HepG2 (cell line): Measurements from ENCODE around the gene SLC17A6. TPM values are rescaled to one million over a fixed set of nuclear protein-coding genes. Genes with fewer than 3 reads are reported as not detected.

Source experiments
- ATAC-seq: fragments of 200-7000 bp; cut with Tn5 transposase; 3 replicates; pipeline ENCODE4 v1.9.1; 2020; ENCODE audit warnings: mild to moderate bottlenecking, moderate library complexity
- BruUV-seq: library from RNA; stranded (reverse); fragments of 400-500 nt; replicated peaks from 2 replicates; lab custom pipeline; 2021; lab: Mats Ljungman, UMichigan
- CTCF ChIA-PET: fragments of 300-600 bp; formaldehyde crosslinking; extraction: SDS; loops from one replicate; lab custom pipeline; 2021; ENCODE audit warnings: low total read pairs, inconsistent platforms, low intra/inter-chr PET ratio; lab: Yijun Ruan, JAX
- POLR2A ChIA-PET: fragments of 350-600 bp; sonication (Branson Sonifier 250); formaldehyde crosslinking; loops from one replicate; lab custom pipeline; 2020; ENCODE audit warnings: antibody characterized with exemption, inconsistent platforms; lab: Yijun Ruan, JAX
- DNase-seq: peaks from one replicate; pipeline ENCODE4 v3.0.0-alpha.2; 2015; ENCODE audit warnings: low spot score
- FAIRE-seq: peaks from 3 replicates; lab custom pipeline; 2011; peaks lifted over from hg19 to GRCh38; lab: Jason Lieb, UNC
- H2AFZ ChIP-seq: one replicate; pipeline ENCODE4 v1.6.1; 2011; ENCODE audit warnings: low read length, inconsistent platforms
- H3K27ac ChIP-seq: fragments of 300-600 bp; 3 replicates; pipeline ENCODE4 v1.8.0; 2011; ENCODE audit warnings: mixed run types, mild to moderate bottlenecking, mixed read lengths, low read length, inconsistent platforms; ENCODE audit not compliant: insufficient read depth; ENCODE audit errors: extremely low read length
- H3K27me3 ChIP-seq, 2 experiments: fragments of 200-600 bp in 1 of 2; 2 replicates in 1 of 2; 3 replicates in 1 of 2; pipeline versions ENCODE4 v1.6.0 to v1.8.0; 2011; ENCODE audit warnings: low read length in 2 of 2, mild to moderate bottlenecking in 2 of 2, moderate library complexity in 2 of 2, inconsistent platforms in 1 of 2; ENCODE audit not compliant: insufficient read depth in 2 of 2, control insufficient read depth in 1 of 2
- H3K36me3 ChIP-seq, 2 experiments: fragments of 200-600 bp in 1 of 2; replicated peaks in 1 of 2; 2 replicates in 1 of 2; 3 replicates in 1 of 2; pipeline versions ENCODE4 v1.5.1 to v1.8.0; 2011; ENCODE audit warnings: low read length in 2 of 2, inconsistent platforms in 1 of 2; ENCODE audit not compliant: insufficient read depth in 2 of 2, control insufficient read depth in 1 of 2
- H3K4me1 ChIP-seq: 2 replicates; pipeline ENCODE4 v1.5.1; 2012; ENCODE audit warnings: low read length, inconsistent platforms; ENCODE audit not compliant: insufficient read depth
- H3K4me2 ChIP-seq: 2 replicates; pipeline ENCODE4 v1.6.0; 2011; ENCODE audit warnings: low read depth, low read length, inconsistent platforms
- H3K4me3 ChIP-seq, 3 experiments: fragments of 200-600 bp in 1 of 3; sonication (generic), shearing (Covaris generic) in 1 of 3; replicated peaks in 1 of 3; 2 replicates each; pipeline ENCODE4 v1.5.1; 2011 to 2016; ENCODE audit warnings: low read length in 3 of 3, inconsistent platforms in 2 of 3, low read depth in 2 of 3, mild to moderate bottlenecking in 2 of 3, control low read depth in 1 of 3, mixed read lengths in 1 of 3; ENCODE audit not compliant: insufficient read depth in 1 of 3
- H3K79me2 ChIP-seq: one replicate; pipeline ENCODE4 v1.6.1; 2011; ENCODE audit warnings: low read length, inconsistent platforms; ENCODE audit not compliant: insufficient read depth
- H3K9ac ChIP-seq: 2 replicates; pipeline ENCODE4 v1.6.0; 2011; ENCODE audit warnings: mild to moderate bottlenecking, low read depth, low read length, inconsistent platforms; ENCODE audit not compliant: insufficient read depth
- H3K9me3 ChIP-seq: 2 replicates; pipeline ENCODE4 v1.5.1; 2012; ENCODE audit warnings: mild to moderate bottlenecking, low read length
- H4K20me1 ChIP-seq: 2 replicates; pipeline ENCODE4 v1.6.0; 2011; ENCODE audit warnings: inconsistent platforms, mild to moderate bottlenecking, low read length, moderate library complexity; ENCODE audit not compliant: insufficient read depth
- CAMTA2 ChIP-seq: sonication (generic); formaldehyde crosslinking; IDR thresholded peaks from 2 replicates; pipeline ENCODE4 v1.4.0; 2020; ENCODE audit warnings: mild to moderate bottlenecking, missing genetic modification reagents, borderline replicate concordance
- JUND ChIP-seq: sonication (generic); formaldehyde crosslinking; IDR thresholded peaks from 2 replicates; pipeline ENCODE4 v1.8.0; 2022; ENCODE audit warnings: mild to moderate bottlenecking, missing genetic modification reagents
- KMT2B ChIP-seq: IDR thresholded peaks from 2 replicates; pipeline ENCODE4 v1.6.1; 2016; ENCODE audit warnings: missing genetic modification reagents, missing compliant biosample characterization
- MIER2 ChIP-seq: IDR thresholded peaks from 2 replicates; pipeline ENCODE4 v1.6.1; 2016; ENCODE audit warnings: missing biosample characterization, missing genetic modification reagents
- REXO4 ChIP-seq: sonication (generic); formaldehyde crosslinking; IDR thresholded peaks from 2 replicates; pipeline ENCODE4 v1.8.0; 2022; ENCODE audit warnings: missing genetic modification reagents, mild to moderate bottlenecking, borderline replicate concordance
- SALL2 ChIP-seq: sonication (generic); formaldehyde crosslinking; IDR thresholded peaks from 2 replicates; pipeline ENCODE4 v1.8.1; 2023; ENCODE audit warnings: mild to moderate bottlenecking, missing genetic modification reagents, inconsistent platforms
- ZFX ChIP-seq: sonication (generic); formaldehyde crosslinking; IDR thresholded peaks from 2 replicates; pipeline ENCODE4 v1.4.0; 2020; ENCODE audit warnings: mild to moderate bottlenecking, low read depth, missing genetic modification reagents, moderate library complexity
- WGBS: methylation state at CpG from one replicate; pipeline ENCODE4 v1.1.6; 2017; ENCODE audit warnings: low lambda C conversion rate; 5-methylcytosine and 5-hydroxymethylcytosine counted together
- in situ Hi-C: cut with HindIII; loops from 2 replicates; pipeline ENCODE4 v1.10.0; 2017; ENCODE audit warnings: low pct_unique_long_range_greater_than_20kb; ENCODE audit not compliant: extremely low pct_ligation_motif_present
- intact Hi-C: fragments of 100-400 bp; cut with micrococcal nuclease; formaldehyde crosslinking; loops from one replicate; pipeline ENCODE4 v1.10.0; 2022; ENCODE audit not compliant: unreplicated experiment
- polyA plus RNA-seq, 8 experiments: library from polyadenylated mRNA; depleted of rRNA in 3 of 8; stranded (reverse) in 7 of 8; unstranded in 1 of 8; fragments of >200 nt; fragmentation: Illumina TruSeq in 4 of 8; extraction: Trizol in 4 of 8; gene quantifications; 2 replicates each; pipeline versions ENCODE4 v1.2.1 to v1.2.3, GENCODE V29; 2011 to 2016; ENCODE audit warnings: low read depth in 4 of 8, missing spikeins in 1 of 8, mixed read lengths in 1 of 8; ENCODE audit not compliant: insufficient read depth in 1 of 8
- total RNA-seq, 5 experiments: library from RNA; depleted of rRNA; stranded (reverse); fragments of >200 nt; fragmentation: Illumina TruSeq; extraction: Trizol; gene quantifications; 2 replicates each; pipeline ENCODE4 v1.2.3, GENCODE V29; 2016; ENCODE audit warnings: low read depth in 1 of 5
- TF ChIP-seq, protein P1 (sequence below): sonication (generic); formaldehyde crosslinking; IDR thresholded peaks from 2 replicates; pipeline ENCODE4 v1.8.0; 2022; ENCODE audit warnings: missing genetic modification reagents, mild to moderate bottlenecking, inconsistent platforms, borderline replicate concordance
- TF ChIP-seq, protein P2 (sequence below), 2 experiments: sonication (generic) in 1 of 2; formaldehyde crosslinking in 1 of 2; IDR thresholded peaks; 2 replicates each; pipeline versions ENCODE4 v1.4.0 to v1.6.1; 2018 to 2020; ENCODE audit warnings: missing genetic modification reagents in 2 of 2, borderline replicate concordance in 1 of 2, low read depth in 1 of 2, mild to moderate bottlenecking in 1 of 2, missing biosample characterization in 1 of 2
- TF ChIP-seq, protein P3 (sequence below): IDR thresholded peaks from 2 replicates; pipeline ENCODE4 v1.6.1; 2016; ENCODE audit warnings: low read depth, missing genetic modification reagents, missing compliant biosample characterization
- TF ChIP-seq, protein P4 (sequence below): sonication (generic); formaldehyde crosslinking; IDR thresholded peaks from 2 replicates; pipeline ENCODE4 v1.8.1; 2023; ENCODE audit warnings: mild to moderate bottlenecking, missing genetic modification reagents, borderline replicate concordance
- TF ChIP-seq, protein P5 (sequence below): sonication (generic); formaldehyde crosslinking; conservative IDR thresholded peaks from 2 replicates; pipeline ENCODE4 v1.4.0; 2020; ENCODE audit warnings: missing genetic modification reagents

The SLC17A6 gene
- total and polyA plus RNA-seq, 2 of the 13 experiments (the other 11 are each of a cell fraction or from before 2014, with no cell fraction given), result not detected

DNA sequence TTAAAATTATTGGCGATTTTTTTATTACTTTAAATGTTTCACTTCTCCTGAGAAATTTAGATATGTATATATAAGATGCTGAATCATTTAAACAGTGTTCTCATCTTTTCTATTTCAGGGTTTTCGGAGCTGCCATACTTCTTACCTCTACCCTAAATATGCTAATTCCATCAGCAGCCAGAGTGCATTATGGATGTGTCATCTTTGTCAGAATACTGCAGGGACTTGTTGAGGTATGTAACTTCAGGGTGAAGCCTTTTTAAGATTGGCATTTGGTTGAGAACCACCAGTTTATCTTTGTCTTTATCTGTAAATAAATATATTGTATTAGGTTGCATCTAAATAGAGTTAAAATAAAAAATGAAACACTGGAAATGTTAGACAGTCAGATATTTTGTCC, 21.1 kb downstream of the SLC17A6 start (continued):
- TF ChIP-seq REXO4 (CRISPR knock-in tag) (no peak), JUND (CRISPR knock-in tag) (no peak)

DNA sequence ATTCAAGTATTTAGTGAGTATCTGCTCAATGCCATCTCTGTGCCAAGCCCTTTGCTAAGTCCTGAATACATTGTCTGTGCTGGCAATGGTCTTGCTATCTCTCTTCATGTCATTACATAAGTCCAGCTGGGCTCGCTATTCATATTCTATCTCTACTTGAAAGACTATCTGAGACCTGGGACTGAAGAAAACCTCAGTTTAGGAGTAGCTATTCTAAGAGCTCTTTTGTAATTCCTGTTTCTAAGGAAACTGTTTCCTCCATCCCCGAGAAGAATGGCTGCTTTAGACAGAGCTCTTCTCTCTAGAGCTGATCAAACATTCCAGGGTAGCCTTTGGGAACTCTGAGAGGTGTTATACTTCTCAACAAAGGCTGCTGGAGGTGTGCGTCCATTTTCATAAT, 33.0 kb downstream of the SLC17A6 start:
- BruUV-seq, result no TSS peak
- Histone ChIP-seq H3K9ac (no peak overlapping the region), H3K79me2 (no peaks in the 10 kb centered on the region), H3K9me3 (no peaks in the 10 kb centered on the region), H3K27ac (no peak overlapping the region), H3K36me3 (no peaks in the 10 kb centered on the region), H3K27me3 (no peaks in the 10 kb centered on the region), H4K20me1 (no peaks in the 10 kb centered on the region), H3K4me2 (no peak overlapping the region), H3K4me1 (no peaks in the 10 kb centered on the region), H3K4me3 (no peak overlapping the region), H2AFZ (no peak overlapping the region)
- DNase-seq, result no peak
- TF ChIP-seq, protein P1, sequence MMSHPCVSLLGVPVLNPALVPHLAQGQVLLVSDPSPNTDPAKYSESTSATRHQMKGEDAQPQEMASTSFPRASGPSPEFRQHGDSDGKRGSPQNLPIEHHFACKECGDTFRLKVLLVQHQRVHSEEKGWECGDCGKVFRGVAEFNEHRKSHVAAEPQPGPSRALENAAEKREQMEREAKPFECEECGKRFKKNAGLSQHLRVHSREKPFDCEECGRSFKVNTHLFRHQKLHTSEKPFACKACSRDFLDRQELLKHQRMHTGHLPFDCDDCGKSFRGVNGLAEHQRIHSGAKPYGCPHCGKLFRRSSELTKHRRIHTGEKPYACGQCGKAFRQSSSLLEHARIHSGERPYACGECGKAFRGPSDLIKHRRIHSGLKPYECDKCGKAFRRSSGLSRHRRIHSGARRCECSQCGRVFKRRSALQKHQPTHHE, result no peak
- TF ChIP-seq, protein P2, sequence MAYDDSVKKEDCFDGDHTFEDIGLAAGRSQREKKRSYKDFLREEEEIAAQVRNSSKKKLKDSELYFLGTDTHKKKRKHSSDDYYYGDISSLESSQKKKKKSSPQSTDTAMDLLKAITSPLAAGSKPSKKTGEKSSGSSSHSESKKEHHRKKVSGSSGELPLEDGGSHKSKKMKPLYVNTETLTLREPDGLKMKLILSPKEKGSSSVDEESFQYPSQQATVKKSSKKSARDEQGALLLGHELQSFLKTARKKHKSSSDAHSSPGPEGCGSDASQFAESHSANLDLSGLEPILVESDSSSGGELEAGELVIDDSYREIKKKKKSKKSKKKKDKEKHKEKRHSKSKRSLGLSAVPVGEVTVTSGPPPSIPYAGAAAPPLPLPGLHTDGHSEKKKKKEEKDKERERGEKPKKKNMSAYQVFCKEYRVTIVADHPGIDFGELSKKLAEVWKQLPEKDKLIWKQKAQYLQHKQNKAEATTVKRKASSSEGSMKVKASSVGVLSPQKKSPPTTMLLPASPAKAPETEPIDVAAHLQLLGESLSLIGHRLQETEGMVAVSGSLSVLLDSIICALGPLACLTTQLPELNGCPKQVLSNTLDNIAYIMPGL (CRISPR knock-in tag; IDR thresholded peaks at IDR 0.05; ENCODE audit: borderline replicate concordance in 1 of 2, low read depth in 1 of 2), result no peak
- TF ChIP-seq, protein P3, sequence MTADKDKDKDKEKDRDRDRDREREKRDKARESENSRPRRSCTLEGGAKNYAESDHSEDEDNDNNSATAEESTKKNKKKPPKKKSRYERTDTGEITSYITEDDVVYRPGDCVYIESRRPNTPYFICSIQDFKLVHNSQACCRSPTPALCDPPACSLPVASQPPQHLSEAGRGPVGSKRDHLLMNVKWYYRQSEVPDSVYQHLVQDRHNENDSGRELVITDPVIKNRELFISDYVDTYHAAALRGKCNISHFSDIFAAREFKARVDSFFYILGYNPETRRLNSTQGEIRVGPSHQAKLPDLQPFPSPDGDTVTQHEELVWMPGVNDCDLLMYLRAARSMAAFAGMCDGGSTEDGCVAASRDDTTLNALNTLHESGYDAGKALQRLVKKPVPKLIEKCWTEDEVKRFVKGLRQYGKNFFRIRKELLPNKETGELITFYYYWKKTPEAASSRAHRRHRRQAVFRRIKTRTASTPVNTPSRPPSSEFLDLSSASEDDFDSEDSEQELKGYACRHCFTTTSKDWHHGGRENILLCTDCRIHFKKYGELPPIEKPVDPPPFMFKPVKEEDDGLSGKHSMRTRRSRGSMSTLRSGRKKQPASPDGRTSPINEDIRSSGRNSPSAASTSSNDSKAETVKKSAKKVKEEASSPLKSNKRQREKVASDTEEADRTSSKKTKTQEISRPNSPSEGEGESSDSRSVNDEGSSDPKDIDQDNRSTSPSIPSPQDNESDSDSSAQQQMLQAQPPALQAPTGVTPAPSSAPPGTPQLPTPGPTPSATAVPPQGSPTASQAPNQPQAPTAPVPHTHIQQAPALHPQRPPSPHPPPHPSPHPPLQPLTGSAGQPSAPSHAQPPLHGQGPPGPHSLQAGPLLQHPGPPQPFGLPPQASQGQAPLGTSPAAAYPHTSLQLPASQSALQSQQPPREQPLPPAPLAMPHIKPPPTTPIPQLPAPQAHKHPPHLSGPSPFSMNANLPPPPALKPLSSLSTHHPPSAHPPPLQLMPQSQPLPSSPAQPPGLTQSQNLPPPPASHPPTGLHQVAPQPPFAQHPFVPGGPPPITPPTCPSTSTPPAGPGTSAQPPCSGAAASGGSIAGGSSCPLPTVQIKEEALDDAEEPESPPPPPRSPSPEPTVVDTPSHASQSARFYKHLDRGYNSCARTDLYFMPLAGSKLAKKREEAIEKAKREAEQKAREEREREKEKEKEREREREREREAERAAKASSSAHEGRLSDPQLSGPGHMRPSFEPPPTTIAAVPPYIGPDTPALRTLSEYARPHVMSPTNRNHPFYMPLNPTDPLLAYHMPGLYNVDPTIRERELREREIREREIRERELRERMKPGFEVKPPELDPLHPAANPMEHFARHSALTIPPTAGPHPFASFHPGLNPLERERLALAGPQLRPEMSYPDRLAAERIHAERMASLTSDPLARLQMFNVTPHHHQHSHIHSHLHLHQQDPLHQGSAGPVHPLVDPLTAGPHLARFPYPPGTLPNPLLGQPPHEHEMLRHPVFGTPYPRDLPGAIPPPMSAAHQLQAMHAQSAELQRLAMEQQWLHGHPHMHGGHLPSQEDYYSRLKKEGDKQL (CRISPR knock-in tag), result no peak
- no peak for TF ChIP-seq KMT2B (CRISPR knock-in tag)
- TF ChIP-seq CAMTA2, result no peak
- no peak for TF ChIP-seq SALL2
- TF ChIP-seq, protein P4, sequence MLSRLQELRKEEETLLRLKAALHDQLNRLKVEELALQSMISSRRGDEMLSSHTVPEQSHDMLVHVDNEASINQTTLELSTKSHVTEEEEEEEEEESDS (CRISPR knock-in tag), result no peak
- TF ChIP-seq ZFX (CRISPR knock-in tag), result no peak
- TF ChIP-seq, protein P5, sequence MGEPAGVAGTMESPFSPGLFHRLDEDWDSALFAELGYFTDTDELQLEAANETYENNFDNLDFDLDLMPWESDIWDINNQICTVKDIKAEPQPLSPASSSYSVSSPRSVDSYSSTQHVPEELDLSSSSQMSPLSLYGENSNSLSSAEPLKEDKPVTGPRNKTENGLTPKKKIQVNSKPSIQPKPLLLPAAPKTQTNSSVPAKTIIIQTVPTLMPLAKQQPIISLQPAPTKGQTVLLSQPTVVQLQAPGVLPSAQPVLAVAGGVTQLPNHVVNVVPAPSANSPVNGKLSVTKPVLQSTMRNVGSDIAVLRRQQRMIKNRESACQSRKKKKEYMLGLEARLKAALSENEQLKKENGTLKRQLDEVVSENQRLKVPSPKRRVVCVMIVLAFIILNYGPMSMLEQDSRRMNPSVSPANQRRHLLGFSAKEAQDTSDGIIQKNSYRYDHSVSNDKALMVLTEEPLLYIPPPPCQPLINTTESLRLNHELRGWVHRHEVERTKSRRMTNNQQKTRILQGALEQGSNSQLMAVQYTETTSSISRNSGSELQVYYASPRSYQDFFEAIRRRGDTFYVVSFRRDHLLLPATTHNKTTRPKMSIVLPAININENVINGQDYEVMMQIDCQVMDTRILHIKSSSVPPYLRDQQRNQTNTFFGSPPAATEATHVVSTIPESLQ (CRISPR knock-in tag), result no peak
- TF ChIP-seq MIER2 (CRISPR knock-in tag), result no peak
- CTCF ChIA-PET, result no interaction called here
- FAIRE-seq, result no peak
- POLR2A ChIA-PET, result no interaction called here
- ATAC-seq, result no peak
- intact Hi-C loops (no loop called here), in situ Hi-C loops (no loop called here)
- 0% methylated on average over 3 of the region's 3 CpGs for WGBS
